Rectal smooth muscle tissue (tissue), 1 donor: ENCODE results near the gene RIC8B.

Source experiments
- H3K27ac ChIP-seq: one replicate; pipeline ENCODE4 v1.7.0; 2013; ENCODE audit warnings: low read depth, low read length, inconsistent platforms
- H3K27me3 ChIP-seq: one replicate; pipeline ENCODE4 v1.7.0; 2013; ENCODE audit warnings: low read length; ENCODE audit not compliant: control insufficient read depth, insufficient read depth
- H3K36me3 ChIP-seq: one replicate; pipeline ENCODE4 v1.7.0; 2013; ENCODE audit warnings: low read length; ENCODE audit not compliant: control insufficient read depth, insufficient read depth
- H3K4me1 ChIP-seq: one replicate; pipeline ENCODE4 v1.7.0; 2013; ENCODE audit warnings: low read length; ENCODE audit not compliant: control insufficient read depth, insufficient read depth
- H3K4me3 ChIP-seq: one replicate; pipeline ENCODE4 v1.7.0; 2013; ENCODE audit warnings: low read length
- H3K9ac ChIP-seq: one replicate; pipeline ENCODE4 v1.7.0; 2013; ENCODE audit warnings: low read length

The RIC8B gene

DNA sequence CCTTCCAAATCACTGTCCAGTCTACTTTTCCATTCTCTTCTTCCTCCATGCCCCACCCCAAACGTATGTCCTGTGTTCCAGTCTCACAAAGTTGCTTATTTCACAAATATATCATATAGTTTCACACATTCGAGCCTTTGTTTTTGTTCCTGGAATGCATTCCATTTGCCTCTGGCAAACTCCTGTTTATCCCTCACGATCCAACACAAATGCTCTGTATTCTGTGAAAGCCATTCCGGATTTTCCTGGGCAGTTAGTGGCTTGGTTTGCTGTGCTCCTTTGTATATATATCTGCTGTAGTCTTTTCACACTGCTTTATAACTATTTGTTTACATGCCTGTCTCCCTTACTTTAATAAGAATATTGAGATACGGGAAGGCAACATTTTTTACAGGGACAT, 9.0 kb downstream of the RIC8B start:
- H3K36me3 ChIP-seq: no peaks in the 10 kb centered on the region
- no peak overlapping the region for H3K27ac ChIP-seq
- no peaks in the 10 kb centered on the region for H3K4me1 ChIP-seq
- no peaks in the 10 kb centered on the region for H3K27me3 ChIP-seq
- no peak overlapping the region for H3K4me3 ChIP-seq
- H3K9ac ChIP-seq: no peak overlapping the region

DNA sequence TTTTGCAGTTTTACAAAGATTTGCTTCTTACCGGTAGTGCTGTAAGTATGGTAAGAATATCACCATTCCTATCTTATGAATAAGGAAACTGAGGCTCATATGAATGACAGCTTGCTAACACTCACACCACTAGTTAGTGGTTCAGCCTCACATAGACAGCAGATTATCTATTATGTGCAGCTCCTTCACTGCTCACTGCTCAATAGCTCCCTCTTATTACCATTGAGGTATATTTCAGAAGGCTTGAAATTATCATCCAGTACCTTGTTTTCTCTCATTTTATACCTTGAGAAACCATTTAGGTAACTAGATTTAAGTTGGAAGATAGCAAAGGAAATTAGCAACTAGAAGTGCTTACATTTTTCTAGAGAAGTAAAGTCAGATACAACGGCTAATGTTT, 15.5 kb downstream of the RIC8B start:
- Histone ChIP-seq H3K36me3 (peaks cover 6% of the 10 kb centered on the region), H3K27me3 (no peaks in the 10 kb centered on the region), H3K9ac (no peak overlapping the region), H3K4me1 (no peaks in the 10 kb centered on the region), H3K4me3 (no peak overlapping the region), H3K27ac (no peak overlapping the region)

DNA sequence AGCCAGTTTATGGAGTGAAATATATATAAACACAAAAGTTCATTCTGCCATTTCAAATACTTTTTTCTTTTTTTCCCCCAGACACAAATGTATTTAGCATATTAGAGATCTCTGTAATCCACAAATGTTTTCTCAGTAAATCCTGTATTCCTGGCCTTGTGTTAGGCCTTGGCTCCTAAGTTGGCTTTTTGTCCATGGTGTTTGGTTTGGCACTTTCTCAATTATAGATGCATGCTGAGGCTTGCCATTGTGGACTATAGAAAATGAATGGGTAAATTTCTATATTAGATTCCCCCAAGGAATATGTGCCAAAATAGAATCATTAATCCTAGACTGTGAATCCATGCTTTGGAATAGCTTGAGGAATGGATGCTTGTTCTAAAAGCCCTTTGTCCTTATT, 17.0 kb downstream of the RIC8B start:
- no peak overlapping the region for H3K27ac ChIP-seq
- no peaks in the 10 kb centered on the region for H3K4me1 ChIP-seq
- H3K36me3 ChIP-seq: peaks cover 6% of the 10 kb centered on the region
- H3K27me3 ChIP-seq: no peaks in the 10 kb centered on the region
- H3K9ac ChIP-seq: no peak overlapping the region
- no peak overlapping the region for H3K4me3 ChIP-seq

DNA sequence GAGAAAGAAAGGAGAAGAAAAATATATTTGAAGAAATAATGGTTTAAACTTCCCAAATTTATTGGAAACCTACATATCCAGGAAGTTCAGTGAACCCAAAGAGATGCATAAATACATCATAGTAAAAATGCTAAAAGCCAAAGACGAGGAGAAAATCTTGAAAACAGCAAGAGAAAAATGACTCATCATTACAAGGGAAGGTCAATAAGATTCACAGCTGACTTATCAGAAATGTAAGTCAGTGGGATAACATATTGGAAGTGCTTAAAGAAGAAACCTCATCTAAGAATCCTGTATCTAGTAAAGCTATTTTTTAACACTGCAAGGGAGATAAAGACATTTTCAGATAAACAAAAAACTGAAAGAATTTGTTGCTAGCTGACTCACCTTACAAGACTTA, 19.9 kb downstream of the RIC8B start:
- Histone ChIP-seq H3K27ac (no peak overlapping the region), H3K4me3 (no peak overlapping the region)

DNA sequence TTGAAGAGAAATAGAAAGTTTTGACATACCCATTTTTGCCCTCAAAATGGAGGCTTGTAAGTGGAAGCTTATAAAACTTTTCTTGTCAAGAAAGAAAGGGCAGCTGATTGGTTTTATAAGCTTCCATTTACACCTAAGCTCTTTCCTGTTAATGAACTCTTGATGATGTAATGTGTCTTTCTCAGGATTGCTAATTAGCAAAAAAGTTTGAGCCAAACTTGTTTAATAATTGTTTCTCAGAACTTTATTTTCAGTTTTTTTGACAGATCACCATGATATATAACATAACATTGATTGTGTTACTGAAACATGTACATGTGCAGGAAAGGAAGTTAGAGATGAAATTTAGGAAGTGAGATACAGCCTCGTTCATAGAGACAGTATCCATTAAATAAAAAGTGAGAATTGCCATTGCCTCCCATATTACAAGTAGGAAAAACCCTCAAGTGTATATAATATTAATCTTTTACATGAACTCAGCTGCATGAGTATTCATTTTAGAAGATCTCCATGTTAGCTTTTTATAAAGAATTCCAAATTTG, 26.8 kb downstream of the RIC8B start:
- Histone ChIP-seq H3K9ac (no peak overlapping the region), H3K36me3 (no peaks in the 10 kb centered on the region), H3K4me3 (no peak overlapping the region), H3K27ac (no peak overlapping the region), H3K4me1 (peaks cover 3% of the 10 kb centered on the region), H3K27me3 (no peaks in the 10 kb centered on the region)

More for the DNA sequence above, 19.9 kb downstream of the RIC8B start:
- H3K4me1 ChIP-seq: no peaks in the 10 kb centered on the region
- H3K27me3 ChIP-seq: no peaks in the 10 kb centered on the region
- no peak overlapping the region for H3K9ac ChIP-seq
- H3K36me3 ChIP-seq: peaks cover 6% of the 10 kb centered on the region

DNA sequence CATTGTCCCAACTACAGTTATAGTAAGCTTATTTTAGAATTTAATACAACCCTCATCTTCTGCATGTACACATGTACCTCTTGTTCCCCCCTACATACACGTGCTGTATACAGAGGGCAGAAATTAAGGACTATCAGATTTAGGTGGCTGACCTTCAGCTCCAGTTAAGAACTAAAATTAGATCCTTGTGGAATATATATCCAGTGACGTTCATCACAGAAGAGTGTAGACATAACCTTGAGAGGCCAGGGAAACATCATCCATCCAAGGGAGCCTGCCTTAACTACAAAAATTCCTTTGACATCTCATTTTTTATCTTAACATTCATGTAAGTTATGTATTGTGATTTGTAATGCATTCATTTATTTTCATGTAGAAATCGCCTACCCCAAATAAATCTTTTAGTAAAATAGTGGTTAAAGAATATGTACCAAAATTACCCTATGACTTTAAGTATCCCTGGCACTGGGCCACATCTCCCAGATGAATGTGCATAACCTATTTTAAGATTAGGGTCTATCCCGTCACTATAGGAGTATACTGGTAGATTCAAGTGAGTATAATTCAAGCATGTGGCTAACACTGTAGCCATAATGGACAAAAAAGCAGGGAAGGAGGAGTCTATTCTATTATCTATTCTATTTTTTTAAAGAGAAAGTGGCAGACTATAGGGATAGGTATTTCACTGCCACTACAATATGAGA, 27.5 kb downstream of the RIC8B start:
- Histone ChIP-seq H3K27ac (no peak overlapping the region), H3K36me3 (no peaks in the 10 kb centered on the region), H3K4me3 (no peak overlapping the region), H3K4me1 (peaks cover 3% of the 10 kb centered on the region), H3K27me3 (no peaks in the 10 kb centered on the region), H3K9ac (no peak overlapping the region)

DNA sequence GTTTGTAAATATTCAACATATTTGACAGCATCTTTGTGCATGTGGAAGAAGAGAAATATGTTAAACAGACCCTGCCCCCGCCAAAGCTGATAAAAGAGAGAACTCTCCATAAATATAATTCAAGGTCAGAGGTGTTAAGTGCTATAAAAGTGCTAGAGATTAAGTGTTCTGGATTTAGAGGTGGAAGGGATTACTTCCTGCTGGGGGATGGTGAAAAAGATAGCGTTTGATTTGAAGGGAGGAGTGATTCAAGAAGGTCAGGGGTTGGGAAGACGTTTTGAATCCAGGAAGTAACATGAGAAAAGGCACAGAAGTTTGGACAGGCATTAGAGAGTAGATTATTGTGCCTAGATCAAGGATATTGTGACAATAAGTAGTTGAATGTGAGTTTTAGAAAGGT, 30.2 kb downstream of the RIC8B start:
- Histone ChIP-seq H3K4me1 (peaks cover 3% of the 10 kb centered on the region), H3K9ac (no peak overlapping the region), H3K27ac (no peak overlapping the region), H3K36me3 (no peaks in the 10 kb centered on the region), H3K27me3 (no peaks in the 10 kb centered on the region), H3K4me3 (no peak overlapping the region)

DNA sequence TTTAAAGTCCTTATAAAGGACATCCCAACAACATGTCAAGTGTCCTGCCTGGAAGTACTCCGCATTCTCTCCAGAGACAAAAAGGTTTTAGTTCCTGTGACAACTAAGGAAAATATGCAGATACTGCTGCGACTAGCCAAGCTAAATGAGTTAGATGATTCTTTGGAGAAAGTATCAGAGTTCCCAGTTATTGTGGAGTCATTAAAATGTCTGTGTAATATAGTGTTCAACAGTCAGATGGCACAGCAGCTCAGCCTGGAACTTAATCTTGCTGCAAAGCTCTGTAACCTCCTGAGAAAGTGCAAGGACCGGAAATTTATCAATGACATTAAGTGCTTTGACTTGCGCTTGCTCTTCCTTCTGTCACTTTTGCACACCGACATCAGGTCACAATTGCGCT, 40.2 kb downstream of the RIC8B start:
- Histone ChIP-seq H3K27me3 (no peaks in the 10 kb centered on the region), H3K36me3 (no peaks in the 10 kb centered on the region), H3K27ac (peak overlapping the region; percentile 37), H3K4me3 (no peak overlapping the region), H3K9ac (no peak overlapping the region), H3K4me1 (peaks cover 9% of the 10 kb centered on the region)

DNA sequence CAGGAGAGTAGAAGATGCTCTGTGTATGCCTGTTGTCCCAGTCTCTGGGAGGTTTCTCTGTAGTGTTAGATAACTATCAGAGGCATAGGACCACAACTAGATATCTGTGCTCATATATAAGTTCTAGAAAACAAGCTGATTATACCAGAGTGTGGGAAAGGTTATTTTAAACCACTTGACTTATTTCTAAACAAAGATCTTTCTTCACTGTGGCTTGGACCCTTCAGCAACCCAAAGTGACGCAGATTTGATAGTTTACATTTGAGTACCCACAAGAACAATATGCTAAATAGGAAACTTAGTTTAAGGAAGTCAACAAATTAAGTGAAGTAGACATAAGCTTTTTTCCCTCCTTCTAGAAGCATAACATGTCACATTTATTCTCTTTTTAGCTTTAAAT, 41.3 kb downstream of the RIC8B start:
- no peak overlapping the region for H3K4me3 ChIP-seq
- H3K27ac ChIP-seq: no peak overlapping the region
- H3K9ac ChIP-seq: no peak overlapping the region
- peaks cover 9% of the 10 kb centered on the region for H3K4me1 ChIP-seq
- no peaks in the 10 kb centered on the region for H3K36me3 ChIP-seq
- H3K27me3 ChIP-seq: no peaks in the 10 kb centered on the region

DNA sequence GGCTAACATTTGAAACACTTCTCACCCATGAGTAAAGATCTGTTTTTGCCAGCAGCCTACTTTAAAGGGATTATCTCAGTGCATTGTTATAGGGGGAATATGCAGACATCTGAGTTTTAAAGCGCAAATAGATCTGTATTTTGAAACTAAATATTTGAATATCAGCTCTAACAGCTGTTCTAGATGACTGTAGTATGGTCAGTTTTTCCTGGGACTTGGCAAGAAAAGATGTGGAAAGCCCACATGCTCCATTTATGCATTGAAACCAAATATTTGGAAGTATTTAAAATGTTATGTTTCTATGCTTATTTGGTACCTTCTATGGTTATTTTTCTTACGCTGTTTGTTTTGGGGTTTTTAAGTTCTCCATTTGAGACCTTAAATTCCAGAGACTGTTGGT, 41.7 kb downstream of the RIC8B start:
- Histone ChIP-seq H3K27ac (no peak overlapping the region), H3K36me3 (no peaks in the 10 kb centered on the region), H3K4me3 (no peak overlapping the region), H3K9ac (no peak overlapping the region), H3K4me1 (peaks cover 9% of the 10 kb centered on the region), H3K27me3 (no peaks in the 10 kb centered on the region)

DNA sequence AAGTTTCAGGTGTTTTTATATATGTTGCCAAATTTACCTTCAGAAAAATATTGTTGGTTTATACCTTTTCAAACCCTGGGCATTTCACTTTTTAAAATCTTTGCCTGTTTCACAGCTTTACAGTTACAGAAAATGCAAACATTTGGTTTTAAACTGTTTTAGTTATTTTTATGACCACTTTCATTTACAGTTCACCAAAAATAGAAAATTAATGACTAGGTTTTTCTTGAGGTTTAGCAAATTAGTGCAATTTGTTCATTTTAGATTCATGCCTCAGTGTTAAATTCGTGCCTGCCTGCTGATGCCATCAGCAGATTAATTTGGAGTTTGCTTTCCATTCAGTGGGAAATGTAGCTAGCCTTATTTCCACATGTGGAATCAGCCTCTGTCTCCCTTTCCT, 45.5 kb downstream of the RIC8B start:
- Histone ChIP-seq H3K27ac (no peak overlapping the region), H3K9ac (no peak overlapping the region), H3K4me1 (peaks cover 4% of the 10 kb centered on the region), H3K27me3 (no peaks in the 10 kb centered on the region), H3K4me3 (no peak overlapping the region), H3K36me3 (no peaks in the 10 kb centered on the region)

DNA sequence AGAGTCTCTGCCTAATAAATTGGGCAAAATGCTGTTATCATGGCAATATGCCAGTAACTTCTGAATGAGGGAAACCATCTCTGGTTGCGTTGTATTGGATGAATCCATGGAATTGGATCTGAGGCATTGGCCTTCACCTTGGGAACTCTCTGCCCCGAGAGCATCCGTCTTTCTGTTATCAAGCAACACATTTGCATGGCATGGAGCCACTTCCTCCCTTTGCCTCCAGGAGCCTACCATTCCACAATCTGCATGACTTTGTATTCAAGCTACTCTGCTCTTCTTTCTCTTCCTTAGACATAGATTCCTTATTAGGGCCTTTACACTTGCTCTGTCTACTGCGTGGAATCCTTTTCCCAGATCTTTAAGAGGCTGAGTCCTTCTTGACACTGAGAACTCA, 57.2 kb downstream of the RIC8B start:
- H3K27ac ChIP-seq: no peak overlapping the region
- no peaks in the 10 kb centered on the region for H3K27me3 ChIP-seq
- H3K4me3 ChIP-seq: no peak overlapping the region
- peaks cover under 1% of the 10 kb centered on the region for H3K36me3 ChIP-seq
- H3K9ac ChIP-seq: no peak overlapping the region
- no peaks in the 10 kb centered on the region for H3K4me1 ChIP-seq

DNA sequence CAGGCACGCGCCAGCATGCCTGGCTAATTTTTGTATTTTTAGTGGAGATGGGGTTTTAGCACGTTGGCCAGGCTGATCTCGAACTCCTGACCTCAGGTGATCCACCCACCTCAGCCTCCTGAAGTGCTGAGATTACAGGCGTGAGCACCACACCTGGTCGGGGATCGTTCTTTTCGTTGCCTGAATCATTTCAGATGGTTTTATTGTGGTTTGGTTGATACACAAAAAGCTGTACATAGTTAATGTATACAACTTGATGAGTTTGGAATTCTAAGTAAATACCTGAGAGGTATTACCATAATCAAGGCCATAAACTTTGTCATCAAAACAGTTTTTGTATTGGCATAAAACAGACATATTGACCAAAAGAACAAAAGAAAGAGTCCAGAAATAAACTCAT, 63.3 kb downstream of the RIC8B start:
- no peak overlapping the region for H3K9ac ChIP-seq
- no peak overlapping the region for H3K27ac ChIP-seq
- peaks cover 9% of the 10 kb centered on the region for H3K4me1 ChIP-seq
- H3K4me3 ChIP-seq: no peak overlapping the region
- H3K36me3 ChIP-seq: peaks cover 2% of the 10 kb centered on the region
- no peaks in the 10 kb centered on the region for H3K27me3 ChIP-seq
